ENCODE measurements around the gene NFXL1.

- TF ChIP-seq POLR2A (IDR thresholded peaks at IDR 0.05; ENCODE audit: low read depth, low read length) (no peak), TAF1 (IDR thresholded peaks at IDR 0.05; ENCODE audit: borderline replicate concordance, low read depth, low read length) (no peak)
These were observed 25.1 kb upstream of the NFXL1 start for GRCh38 chr4:47939456-47939855.
